HCT116 (cell line): ENCODE data around the gene PAN3. TPM values are rescaled to one million over a fixed set of nuclear protein-coding genes. Genes with fewer than 3 reads are reported as not detected.

Experiments used
- ATAC-seq: fragments of 200-7000 bp; cut with Tn5 transposase; 2 replicates; pipeline ENCODE4 v1.9.1; 2020; ENCODE audit warnings: mild to moderate bottlenecking, moderate library complexity
- BruUV-seq: library from RNA; stranded (reverse); fragments of 400-500 nt; replicated peaks from 2 replicates; lab custom pipeline; 2021; lab: Mats Ljungman, UMichigan
- CTCF ChIA-PET: fragments of 300-600 bp; sonication (Branson Sonifier 250); formaldehyde crosslinking; loops from one replicate; lab custom pipeline; 2021; ENCODE audit warnings: antibody characterized with exemption; lab: Charles Lee
- POLR2A ChIA-PET: fragments of 300-600, 350-600 bp; sonication (Branson Sonifier 250); formaldehyde crosslinking; loops from one replicate; lab custom pipeline; 2021; ENCODE audit warnings: antibody characterized with exemption; lab: Charles Lee
- RAD21 ChIA-PET, 2 experiments: fragments of 300-600 bp; sonication (Branson Sonifier 250); formaldehyde crosslinking; loops; one replicate each; lab custom pipeline; 2023; ENCODE audit warnings: low total read pairs in 2 of 2; ENCODE audit not compliant: uncharacterized antibody in 2 of 2, unreplicated experiment in 2 of 2, low non-redundant PET in 1 of 2; lab: Charles Lee
- DNase-seq: peaks from one replicate; pipeline ENCODE4 v3.0.0-alpha.2; 2010; ENCODE audit warnings: low read depth, low spot score
- H2AFZ ChIP-seq: fragments of 200-600 bp; shearing (Covaris generic), sonication (generic); 2 replicates; pipeline ENCODE4 v1.6.1; 2017; ENCODE audit warnings: low read depth, mixed run types, mixed read lengths, antibody characterized with exemption, low read length; ENCODE audit not compliant: poor library complexity, severe bottlenecking
- H3K27ac ChIP-seq: 2 replicates; pipeline ENCODE4 v1.5.1; 2012; ENCODE audit warnings: low read depth, low read length
- H3K27me3 ChIP-seq: fragments of 200-600 bp; sonication (generic); 2 replicates; pipeline ENCODE4 v1.6.1; 2016; ENCODE audit warnings: mixed run types, low read length, mixed read lengths; ENCODE audit not compliant: insufficient read depth
- H3K36me3 ChIP-seq, 2 experiments: fragments of 200-500 bp in 1 of 2; fragments of 200-600 bp in 1 of 2; sonication (Bioruptor generic) in 1 of 2; sonication (generic) in 1 of 2; 2 replicates each; pipeline versions ENCODE4 v1.5.1 to v1.6.1; 2014 to 2016; ENCODE audit warnings: low read length in 2 of 2, inconsistent platforms in 1 of 2, mixed read lengths in 1 of 2, mixed run types in 1 of 2; ENCODE audit not compliant: insufficient read depth in 2 of 2, control insufficient read depth in 1 of 2
- H3K4me1 ChIP-seq, 2 experiments: fragments of 200-600 bp in 1 of 2; sonication (generic) in 1 of 2; 2 replicates each; pipeline versions ENCODE4 v1.5.1 to v1.6.1; 2012 to 2017; ENCODE audit warnings: low read length in 2 of 2, inconsistent platforms in 1 of 2, mild to moderate bottlenecking in 1 of 2, mixed read lengths in 1 of 2, mixed run types in 1 of 2, moderate library complexity in 1 of 2; ENCODE audit not compliant: insufficient read depth in 2 of 2, control insufficient read depth in 1 of 2
- H3K4me2 ChIP-seq: fragments of 200-600 bp; sonication (generic); 2 replicates; pipeline ENCODE4 v1.6.1; 2017; ENCODE audit warnings: mixed run types, low read length, mixed read lengths
- H3K4me3 ChIP-seq, 2 experiments: fragments of 200-600 bp in 1 of 2; sonication (generic) in 1 of 2; replicated peaks in 1 of 2; 2 replicates each; pipeline ENCODE4 v1.5.1; 2011 to 2016; ENCODE audit warnings: low read length in 2 of 2, control low read depth in 1 of 2, low read depth in 1 of 2, mild to moderate bottlenecking in 1 of 2, mixed read lengths in 1 of 2, mixed run types in 1 of 2
- H3K79me2 ChIP-seq: fragments of 200-600 bp; sonication (generic); 2 replicates; pipeline ENCODE4 v1.6.1; 2017; ENCODE audit warnings: mild to moderate bottlenecking, mixed run types, low read length, moderate library complexity, mixed read lengths; ENCODE audit not compliant: insufficient read depth
- H3K9ac ChIP-seq: fragments of 200-600 bp; sonication (generic); 2 replicates; pipeline ENCODE4 v1.6.1; 2016; ENCODE audit warnings: low read length, mixed read lengths
- H3K9me2 ChIP-seq: fragments of 200-600 bp; sonication (generic), shearing (Covaris generic); 2 replicates; pipeline ENCODE4 v1.6.1; 2017; ENCODE audit warnings: mixed run types, mild to moderate bottlenecking, moderate library complexity; ENCODE audit not compliant: insufficient read depth
- H3K9me3 ChIP-seq, 2 experiments: fragments of 200-500 bp in 1 of 2; fragments of 200-600 bp in 1 of 2; sonication (Bioruptor generic) in 1 of 2; sonication (generic) in 1 of 2; 2 replicates each; pipeline ENCODE4 v1.6.1; 2014 to 2017; ENCODE audit warnings: low read length in 2 of 2, mixed read lengths in 2 of 2, inconsistent platforms in 1 of 2, low read depth in 1 of 2, mild to moderate bottlenecking in 1 of 2, mixed run types in 1 of 2, moderate library complexity in 1 of 2; ENCODE audit not compliant: control insufficient read depth in 1 of 2, insufficient read depth in 1 of 2
- H4K20me1 ChIP-seq: fragments of 200-600 bp; sonication (generic), shearing (Covaris generic); 2 replicates; pipeline ENCODE4 v1.6.1; 2017; ENCODE audit warnings: mixed run types, mild to moderate bottlenecking, moderate library complexity; ENCODE audit not compliant: insufficient read depth
- CEBPB ChIP-seq: IDR thresholded peaks from 2 replicates; pipeline ENCODE4 v1.6.1; 2012; ENCODE audit warnings: low read depth
- CTCF ChIP-seq, 3 experiments: fragments of 200-600 bp in 1 of 3; sonication (generic) in 1 of 3; IDR thresholded peaks in 2 of 3; conservative IDR thresholded peaks in 1 of 3; 2 replicates each; pipeline ENCODE4 v1.5.1; 2012 to 2017; ENCODE audit warnings: low read depth in 2 of 3, low read length in 2 of 3, antibody characterized with exemption in 1 of 3, borderline replicate concordance in 1 of 3, control low read depth in 1 of 3, mild to moderate bottlenecking in 1 of 3, mixed read lengths in 1 of 3, mixed run types in 1 of 3, moderate library complexity in 1 of 3; ENCODE audit not compliant: insufficient read depth in 1 of 3
- EGR1 ChIP-seq: IDR thresholded peaks from 2 replicates; pipeline ENCODE4 v1.6.1; 2012; ENCODE audit warnings: low read depth
- EZH2 ChIP-seq: fragments of 200-600 bp; sonication (generic); IDR thresholded peaks from 2 replicates; pipeline ENCODE4 v1.6.1; 2017; ENCODE audit warnings: antibody characterized with exemption, mixed run types
- EZH2phosphoT487 ChIP-seq: fragments of 200-600 bp; IDR thresholded peaks from 2 replicates; pipeline ENCODE4 v1.6.1; 2018; ENCODE audit warnings: antibody characterized with exemption, borderline replicate concordance
- FOSL1 ChIP-seq: IDR thresholded peaks from 2 replicates; pipeline ENCODE4 v1.6.1; 2012; ENCODE audit warnings: low read depth
- JUND ChIP-seq: IDR thresholded peaks from 2 replicates; pipeline ENCODE4 v1.6.1; 2012
- MAX ChIP-seq: IDR thresholded peaks from 2 replicates; pipeline ENCODE4 v1.6.1; 2012
- RAD21 ChIP-seq: IDR thresholded peaks from 2 replicates; pipeline ENCODE4 v1.6.1; 2012; ENCODE audit warnings: low read depth, mild to moderate bottlenecking
- REST ChIP-seq: IDR thresholded peaks from 2 replicates; pipeline ENCODE4 v1.6.1; 2012; ENCODE audit warnings: low read depth
- SP1 ChIP-seq: IDR thresholded peaks from 2 replicates; pipeline ENCODE4 v1.6.1; 2012; ENCODE audit warnings: low read depth
- TCF7L2 ChIP-seq: IDR thresholded peaks from 2 replicates; pipeline ENCODE4 v1.7.0; 2011; ENCODE audit warnings: borderline replicate concordance, inconsistent platforms; ENCODE audit not compliant: insufficient read depth, insufficient read length; ENCODE audit errors: extremely low read depth
- intact Hi-C: fragments of 100-400 bp; cut with micrococcal nuclease; formaldehyde crosslinking; loops from 2 replicates; pipeline ENCODE4 v1.10.0; 2022
- total RNA-seq: library from RNA; stranded (reverse); gene quantifications from one replicate; pipeline ENCODE4 v1.2.1, GENCODE V29; 2021; ENCODE audit not compliant: unreplicated experiment

Gene PAN3
- total RNA-seq, 1 experiment from 2014 or later, result 30.1 TPM

GRCh38 chr13:28172947-28173346 is 34.6 kb downstream of the PAN3 start:
- peaks cover 26% of the 10 kb centered on the region for H3K79me2 ChIP-seq
- BruUV-seq, result no TSS peak

More at GRCh38 chr13:28172947-28173346, 34.6 kb downstream of the PAN3 start:
- intact Hi-C loops, result no loop called here
- TF ChIP-seq JUND, result no peak
- no peak for TF ChIP-seq REST
- no peak for TF ChIP-seq EGR1
- no peak for TF ChIP-seq FOSL1
- no peak for TF ChIP-seq MAX
- no peak for TF ChIP-seq TCF7L2
- no peak for TF ChIP-seq EZH2phosphoT487
- no peak for TF ChIP-seq RAD21
- TF ChIP-seq CEBPB, result no peak
- no peak for TF ChIP-seq SP1
- TF ChIP-seq CTCF (IDR thresholded peaks at IDR 0.05 in 2 of 3, conservative IDR thresholded peaks at IDR 0.05 in 1 of 3; ENCODE audit: borderline replicate concordance in 1 of 3, insufficient read depth in 1 of 3, low read depth in 2 of 3, low read length in 2 of 3), result no peak
- TF ChIP-seq EZH2, result no peak
- TF ChIP-seq, all 23 proteins: peak for 0
- CTCF ChIA-PET, result no interaction called here
- Histone ChIP-seq H3K4me3 (no peak overlapping the region), H3K4me2 (no peak overlapping the region), H3K4me1 (peaks cover 3 to 7% of the 10 kb centered on the region in 2 experiments; a peak in 2 of 4 replicates), H3K9me3 (no peaks in the 10 kb centered on the region), H3K27me3 (no peaks in the 10 kb centered on the region), H2AFZ (no peak overlapping the region), H3K27ac (no peak overlapping the region), H3K9me2 (no peaks in the 10 kb centered on the region), H3K36me3 (peaks cover 0 to 2% of the 10 kb centered on the region in 2 experiments; a peak in 1 of 4 replicates), H3K9ac (no peak overlapping the region), H4K20me1 (no peaks in the 10 kb centered on the region)
- ATAC-seq (no peak), DNase-seq (no peak)
- RAD21 ChIA-PET, result no interaction called here
- POLR2A ChIA-PET, result no interaction called here
